ENCODE data around the gene KERA.

The KERA gene

GRCh38 chr12:91072931-91073330, 15.1 kb upstream of the KERA start:
- DNase-seq, result no peak

GRCh38 chr12:91070936-91071335, 13.1 kb upstream of the KERA start:
- DNase-seq, result no peak

GRCh38 chr12:91065396-91065795, 7.6 kb upstream of the KERA start:
- no peak for DNase-seq

GRCh38 chr12:91064640-91065039, 6.8 kb upstream of the KERA start:
- DNase-seq, result no peak

GRCh38 chr12:91061091-91061490, 3.3 kb upstream of the KERA start:
- no peak for DNase-seq

- no peak for DNase-seq
Observed at GRCh38 chr12:91059211-91059610, 1.4 kb upstream of the KERA start.

GRCh38 chr12:91058786-91059185, 962 bp upstream of the KERA start:
- DNase-seq, result no peak

- DNase-seq, result no peak
Observed at GRCh38 chr12:91056488-91056887, 1.3 kb downstream of the KERA start.

GRCh38 chr12:91055976-91056375, 1.8 kb downstream of the KERA start:
- no peak for DNase-seq

GRCh38 chr12:91053951-91054715, 3.7 kb downstream of the KERA start:
- no peak for DNase-seq

- DNase-seq, result no peak
Observed at GRCh38 chr12:91052026-91052425, 5.8 kb downstream of the KERA start.

- no peak for DNase-seq
Observed at GRCh38 chr12:91044586-91044985, 13.2 kb downstream of the KERA start.

- no peak for DNase-seq
Observed at GRCh38 chr12:91043408-91043807, 14.4 kb downstream of the KERA start.

GRCh38 chr12:91040096-91040755, 17.6 kb downstream of the KERA start:
- DNase-seq, result no peak

GRCh38 chr12:91037276-91037675, 20.5 kb downstream of the KERA start:
- no peak for DNase-seq

- DNase-seq, result no peak
Observed at GRCh38 chr12:91033251-91033650, 24.6 kb downstream of the KERA start.

- DNase-seq, result no peak
Observed at GRCh38 chr12:91023326-91024004, 34.4 kb downstream of the KERA start.

- DNase-seq, result no peak
Observed at GRCh38 chr12:91021076-91021475, 36.7 kb downstream of the KERA start.

- DNase-seq, result no peak
Observed at GRCh38 chr12:91019455-91019854, 38.4 kb downstream of the KERA start.

GRCh38 chr12:91017511-91018263, 40.1 kb downstream of the KERA start:
- DNase-seq, result no peak

GRCh38 chr12:91017043-91017442, 40.8 kb downstream of the KERA start:
- DNase-seq, result no peak

GRCh38 chr12:91009319-91009950, 48.4 kb downstream of the KERA start:
- DNase-seq, result no peak

All from DMS79 treated with DMSO at 0.1 percent for 48 hours (cell line).